Testis (tissue), 2 donors: ENCODE measurements around the gene BRI3BP.

Experiments used
- POLR2A ChIP-seq: fragments of 450-650 bp; IDR thresholded peaks from one replicate; pipeline ENCODE4 v1.6.1; 2017; ENCODE audit warnings: antibody characterized with exemption, mild to moderate bottlenecking, moderate library complexity
- TF ChIP-seq, protein P1 (sequence below), 3 experiments: fragments of 450-650 bp in 2 of 3; fragments of 200-600 bp in 1 of 3; sonication (generic) in 1 of 3; IDR thresholded peaks; one replicate each; pipeline ENCODE4 v1.5.1; 2016 to 2019; ENCODE audit warnings: antibody characterized with exemption in 3 of 3, mild to moderate bottlenecking in 2 of 3, moderate library complexity in 1 of 3

- TF ChIP-seq, protein P1, sequence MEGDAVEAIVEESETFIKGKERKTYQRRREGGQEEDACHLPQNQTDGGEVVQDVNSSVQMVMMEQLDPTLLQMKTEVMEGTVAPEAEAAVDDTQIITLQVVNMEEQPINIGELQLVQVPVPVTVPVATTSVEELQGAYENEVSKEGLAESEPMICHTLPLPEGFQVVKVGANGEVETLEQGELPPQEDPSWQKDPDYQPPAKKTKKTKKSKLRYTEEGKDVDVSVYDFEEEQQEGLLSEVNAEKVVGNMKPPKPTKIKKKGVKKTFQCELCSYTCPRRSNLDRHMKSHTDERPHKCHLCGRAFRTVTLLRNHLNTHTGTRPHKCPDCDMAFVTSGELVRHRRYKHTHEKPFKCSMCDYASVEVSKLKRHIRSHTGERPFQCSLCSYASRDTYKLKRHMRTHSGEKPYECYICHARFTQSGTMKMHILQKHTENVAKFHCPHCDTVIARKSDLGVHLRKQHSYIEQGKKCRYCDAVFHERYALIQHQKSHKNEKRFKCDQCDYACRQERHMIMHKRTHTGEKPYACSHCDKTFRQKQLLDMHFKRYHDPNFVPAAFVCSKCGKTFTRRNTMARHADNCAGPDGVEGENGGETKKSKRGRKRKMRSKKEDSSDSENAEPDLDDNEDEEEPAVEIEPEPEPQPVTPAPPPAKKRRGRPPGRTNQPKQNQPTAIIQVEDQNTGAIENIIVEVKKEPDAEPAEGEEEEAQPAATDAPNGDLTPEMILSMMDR (IDR thresholded peaks at IDR 0.05), result no peak
- TF ChIP-seq POLR2A, result no peak
These were observed 85.6 kb downstream of the BRI3BP start for GRCh38 chr12:125079084-125079483.
